AG04449 (cell line): ENCODE results near the gene CFAP210.
"Not testable (repeated sequence)": the region's sequence is repeated elsewhere in the genome, so short reads cannot be mapped to it uniquely, and the experiment has no call there.

Experiments
- CTCF ChIA-PET: fragments of 350-600 bp; formaldehyde crosslinking; extraction: SDS; loops from one replicate; lab custom pipeline; 2021; ENCODE audit warnings: antibody characterized with exemption; lab: Yijun Ruan, JAX
- POLR2A ChIA-PET: fragments of 400-600, 350-600 bp; formaldehyde crosslinking; extraction: SDS; loops from one replicate; lab custom pipeline; 2020; ENCODE audit warnings: antibody characterized with exemption, inconsistent platforms; lab: Yijun Ruan, JAX
- DNase-seq: peaks from one replicate; pipeline ENCODE4 v3.0.0-alpha.2; 2010; ENCODE audit warnings: low read depth, low spot score
- H3K4me3 ChIP-seq: 2 replicates; pipeline ENCODE4 v1.5.1; 2011; ENCODE audit warnings: low read depth, mild to moderate bottlenecking, control low read depth, low read length
- TF ChIP-seq, protein P1 (sequence below): IDR thresholded peaks from one replicate; pipeline ENCODE4 v1.5.1; 2011; ENCODE audit warnings: mild to moderate bottlenecking, moderate library complexity, low read length, control low read depth, inconsistent platforms; ENCODE audit not compliant: insufficient read depth; ENCODE audit errors: missing control alignments

The CFAP210 gene

GRCh38 chr2:169705927-169706326 is 11.7 kb upstream of the CFAP210 start:
- no peak overlapping the region for H3K4me3 ChIP-seq
- ChIA-PET POLR2A (interaction anchor here (1.4 kb wide), 1 partner anchor 10 kb away, joined by 3 read pairs; no protein-coding TSS in a partner anchor), CTCF (no interaction called here)
- TF ChIP-seq, protein P1, sequence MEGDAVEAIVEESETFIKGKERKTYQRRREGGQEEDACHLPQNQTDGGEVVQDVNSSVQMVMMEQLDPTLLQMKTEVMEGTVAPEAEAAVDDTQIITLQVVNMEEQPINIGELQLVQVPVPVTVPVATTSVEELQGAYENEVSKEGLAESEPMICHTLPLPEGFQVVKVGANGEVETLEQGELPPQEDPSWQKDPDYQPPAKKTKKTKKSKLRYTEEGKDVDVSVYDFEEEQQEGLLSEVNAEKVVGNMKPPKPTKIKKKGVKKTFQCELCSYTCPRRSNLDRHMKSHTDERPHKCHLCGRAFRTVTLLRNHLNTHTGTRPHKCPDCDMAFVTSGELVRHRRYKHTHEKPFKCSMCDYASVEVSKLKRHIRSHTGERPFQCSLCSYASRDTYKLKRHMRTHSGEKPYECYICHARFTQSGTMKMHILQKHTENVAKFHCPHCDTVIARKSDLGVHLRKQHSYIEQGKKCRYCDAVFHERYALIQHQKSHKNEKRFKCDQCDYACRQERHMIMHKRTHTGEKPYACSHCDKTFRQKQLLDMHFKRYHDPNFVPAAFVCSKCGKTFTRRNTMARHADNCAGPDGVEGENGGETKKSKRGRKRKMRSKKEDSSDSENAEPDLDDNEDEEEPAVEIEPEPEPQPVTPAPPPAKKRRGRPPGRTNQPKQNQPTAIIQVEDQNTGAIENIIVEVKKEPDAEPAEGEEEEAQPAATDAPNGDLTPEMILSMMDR: no peak
- DNase-seq: peak; percentile 65

DNA sequence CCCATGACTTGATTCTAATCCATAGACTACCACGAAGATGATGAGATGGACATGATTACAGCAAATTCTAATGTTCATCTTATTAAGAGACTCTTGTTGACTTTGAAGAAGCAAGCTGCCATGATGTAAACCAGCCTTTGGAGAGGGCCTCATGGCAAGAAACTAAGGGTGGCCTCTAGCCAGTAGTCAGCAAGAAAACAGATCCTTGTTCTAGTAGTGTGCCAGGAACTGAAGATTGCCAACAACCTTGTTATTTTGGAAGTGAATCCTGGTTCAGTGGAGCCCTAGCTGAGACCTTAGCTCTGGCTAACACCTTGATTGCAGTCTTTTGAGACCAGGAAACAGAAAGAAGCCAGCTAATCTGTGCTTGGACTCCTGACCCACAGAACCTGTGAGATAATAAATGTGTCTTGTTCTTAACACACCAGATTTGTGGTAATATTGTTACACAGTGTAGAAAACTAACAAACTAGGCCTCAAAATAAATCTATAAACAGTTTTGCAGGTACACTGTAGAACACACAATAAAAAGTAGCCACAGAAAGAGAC is 10.0 kb upstream of the CFAP210 start:
- no peak overlapping the region for H3K4me3 ChIP-seq
- no peak for DNase-seq
- ChIA-PET POLR2A (no interaction called here), CTCF (no interaction called here)
- TF ChIP-seq, protein P1: no peak

DNA sequence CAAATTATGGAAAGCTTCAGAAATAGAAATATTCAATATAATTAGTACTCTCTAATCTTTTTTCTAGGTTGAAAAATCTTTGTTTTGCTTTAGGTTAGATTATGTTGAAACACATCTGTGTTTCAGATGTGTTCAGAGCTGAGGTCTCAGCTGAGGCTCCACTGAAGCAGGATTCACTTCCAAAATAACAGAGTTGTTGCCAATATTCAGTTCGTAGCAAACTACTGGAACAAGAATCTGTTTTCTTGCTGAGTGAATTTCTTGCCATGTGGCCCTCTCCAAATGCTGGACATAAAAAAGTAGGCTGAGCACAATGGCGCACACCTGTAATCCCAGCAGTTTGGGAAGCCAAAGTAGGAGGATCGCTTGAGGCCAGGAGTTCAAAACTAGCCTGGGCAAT is 8.8 kb upstream of the CFAP210 start:
- POLR2A ChIA-PET: no interaction called here
- CTCF ChIA-PET: no interaction called here
- TF ChIP-seq, protein P1: no peak
- no peak overlapping the region for H3K4me3 ChIP-seq
- DNase-seq: no peak

- POLR2A ChIA-PET, H3K4me3 ChIP-seq, DNase-seq: not testable (repeated sequence)
- CTCF ChIA-PET: interaction anchor here (1.9 kb wide), 1 partner anchor 69 kb away, joined by 4 read pairs; no protein-coding TSS in a partner anchor
Observed at GRCh38 chr2:169699173-169699572, 5.0 kb upstream of the CFAP210 start.

DNA sequence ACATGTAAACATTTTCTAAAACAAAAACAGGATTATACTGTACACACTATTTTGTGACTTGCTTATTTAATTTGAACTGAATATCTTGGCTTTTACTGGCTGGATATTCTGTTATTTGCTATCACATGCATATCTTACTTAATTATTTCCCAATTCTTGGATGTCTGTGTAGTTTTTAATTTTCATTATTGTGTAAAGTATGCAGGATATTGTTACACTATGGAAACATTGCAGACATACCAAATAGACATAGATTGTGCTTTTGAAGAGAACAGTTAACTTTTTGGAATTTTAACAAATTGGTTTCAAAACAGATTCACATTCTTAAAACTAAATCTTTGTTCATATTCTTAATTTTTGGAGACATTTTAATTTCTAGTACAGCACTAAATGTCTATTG is 2.2 kb upstream of the CFAP210 start:
- no peak for DNase-seq
- CTCF ChIA-PET: no interaction called here
- POLR2A ChIA-PET: no interaction called here
- TF ChIP-seq, protein P1: no peak
- H3K4me3 ChIP-seq: no peak overlapping the region

- DNase-seq: no peak
- TF ChIP-seq, protein P1: no peak
- ChIA-PET POLR2A (no interaction called here), CTCF (no interaction called here)
- peak overlapping the region; percentile 87 for H3K4me3 ChIP-seq
Observed at GRCh38 chr2:169694894-169695260, 672 bp upstream of the CFAP210 start.

DNA sequence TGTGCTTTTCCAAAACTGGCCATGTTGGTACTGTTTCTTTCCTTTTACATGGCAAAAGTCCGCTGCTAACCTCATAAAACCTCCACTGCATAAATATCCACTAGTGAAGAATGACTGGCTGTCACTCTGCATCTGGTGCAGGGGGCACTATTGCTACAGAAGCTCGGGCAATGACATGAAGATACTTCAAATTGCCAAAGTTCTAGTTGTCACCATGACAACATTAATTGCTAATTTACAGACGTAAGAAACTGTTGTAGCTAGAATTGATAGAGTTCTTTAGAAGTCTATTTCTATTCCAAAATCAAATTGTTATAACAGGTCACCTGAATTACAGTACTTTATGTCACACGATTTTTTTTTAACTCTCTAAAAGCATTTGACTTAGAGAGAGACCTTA is 845 bp downstream of the CFAP210 start:
- DNase-seq: no peak
- TF ChIP-seq, protein P1: peak; percentile 8
- H3K4me3 ChIP-seq: no peak overlapping the region
- POLR2A ChIA-PET: no interaction called here
- CTCF ChIA-PET: interaction anchor here (0.8 to 1.2 kb wide), 2 partner anchors 11 to 165 kb away, joined by 3 read pairs; no protein-coding TSS in a partner anchor
